Right ventricle myocardium inferior (tissue), 1 donor: ENCODE results near the gene MAGEB10. TPM values are rescaled to one million over a fixed set of nuclear protein-coding genes. Genes with fewer than 3 reads are reported as not detected.
"Not testable (repeated sequence)": the region's sequence is repeated elsewhere in the genome, so short reads cannot be mapped to it uniquely, and the experiment has no call there.

Experiments
- ATAC-seq: fragments of 200-7000 bp; cut with Tn5 transposase; one replicate; pipeline ENCODE4 v1.9.1; 2020; ENCODE audit warnings: mild to moderate bottlenecking, moderate library complexity
- DNase-seq: peaks from one replicate; pipeline ENCODE4 v3.0.0; 2021; ENCODE audit errors: missing footprints
- intact Hi-C: fragments of 100-400 bp; cut with DNase I; formaldehyde crosslinking; loops from one replicate; pipeline ENCODE4 v1.11.0; 2022
- long read RNA-seq: library from polyadenylated mRNA; unstranded; transcript quantifications from one replicate; pipeline ENCODE4 v2.0.0, GENCODE V29; 2021
- total RNA-seq: library from RNA; stranded (reverse); fragmentation: NEBNext Ultra II Directional; extraction: Animal tissue kit (Norgen Biotek cat#: 25700); gene quantifications from one replicate; pipeline ENCODE4 v1.2.1, GENCODE V29; 2021
- donor health status: DM: no; HTN: yes; CAD: no; lungs with severe emphysema.

MAGEB10 gene
- total RNA-seq, result not detected
- long read RNA-seq, result 0 reads

GRCh38 chrX:27807690-27808089, at the start of gene MAGEB10:
Gene MAGEB10 (plus strand): TSS chrX:27807990. CDS start chrX:27821307, 13,317 bp downstream.
- DNase-seq, result no peak
- intact Hi-C loops, result no loop called here
- no peak for ATAC-seq

DNA sequence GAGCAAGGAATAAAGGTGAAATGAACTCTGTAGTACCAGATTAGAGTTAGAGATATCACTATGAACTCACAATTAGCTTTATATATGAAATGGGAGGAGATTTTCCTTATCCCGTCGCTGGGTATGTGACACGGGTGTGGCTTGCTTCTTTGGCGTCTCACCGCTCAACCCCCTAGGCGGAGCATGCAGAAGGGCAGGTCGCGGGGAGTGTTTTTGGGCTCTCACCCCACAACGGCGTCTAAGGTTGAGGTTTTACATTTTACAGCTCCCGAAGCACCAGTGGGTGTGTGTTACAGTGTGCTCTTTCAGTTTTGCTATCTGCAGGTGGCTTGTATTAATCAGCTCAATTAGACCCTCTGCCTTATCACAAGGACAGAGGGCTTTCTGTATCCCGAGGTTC, 42.1 kb upstream of the MAGEB10 start:
- intact Hi-C loops, result no loop called here
- no peak for ATAC-seq
- no peak for DNase-seq

DNA sequence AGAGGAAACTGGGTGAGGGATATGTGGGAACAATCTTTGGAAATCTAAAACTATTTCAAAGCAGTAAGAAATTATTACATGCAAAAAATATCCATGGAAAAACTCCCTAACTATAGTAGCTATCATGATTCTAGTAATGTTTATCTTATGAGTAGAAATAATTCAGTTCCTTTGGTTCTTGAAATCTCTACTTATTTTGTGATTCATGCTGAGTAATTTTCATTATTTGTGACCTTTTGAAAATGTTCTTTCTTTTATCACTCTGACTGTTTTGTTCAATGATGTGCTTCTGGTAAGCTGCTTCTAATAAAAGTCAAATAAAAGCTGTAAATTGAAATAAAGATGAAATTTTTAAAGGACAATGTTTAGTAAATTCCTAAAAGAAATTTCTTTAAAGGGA, 40.4 kb upstream of the MAGEB10 start:
- intact Hi-C loops, result no loop called here
- DNase-seq (no peak), ATAC-seq (no peak)

- DNase-seq (no peak), ATAC-seq (no peak)
- intact Hi-C loops, result no loop called here
Observed at GRCh38 chrX:27775984-27776383, 31.8 kb upstream of the MAGEB10 start.

- intact Hi-C loops, result no loop called here
- ATAC-seq (no peak), DNase-seq (no peak)
Observed at GRCh38 chrX:27796640-27797257, 11.0 kb upstream of the MAGEB10 start.

- intact Hi-C loops, result no loop called here
- DNase-seq, result no peak
- no peak for ATAC-seq
Observed at GRCh38 chrX:27797575-27797974, 10.2 kb upstream of the MAGEB10 start.

DNA sequence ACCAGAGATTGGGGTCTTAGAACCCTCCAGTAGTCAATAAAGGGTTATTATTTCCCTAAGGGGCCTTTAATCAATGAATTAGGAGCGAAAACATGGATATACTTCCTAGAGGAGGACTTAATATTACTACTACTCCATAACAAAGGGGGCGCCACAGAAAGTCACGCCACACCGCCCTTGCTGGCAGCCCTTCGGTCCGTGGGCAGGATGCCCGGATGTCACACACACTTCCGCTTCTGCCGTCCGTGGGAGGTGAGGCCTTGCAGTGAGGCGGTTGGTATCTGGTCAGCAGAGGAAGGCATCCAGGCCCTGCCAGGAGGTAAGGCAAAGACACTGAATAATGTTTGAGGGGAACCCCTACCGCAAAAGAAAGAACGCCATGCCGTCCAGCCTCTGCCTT, 436 bp downstream of the MAGEB10 start:
- intact Hi-C loops, result no loop called here
- ATAC-seq, result no peak
- DNase-seq, result no peak

DNA sequence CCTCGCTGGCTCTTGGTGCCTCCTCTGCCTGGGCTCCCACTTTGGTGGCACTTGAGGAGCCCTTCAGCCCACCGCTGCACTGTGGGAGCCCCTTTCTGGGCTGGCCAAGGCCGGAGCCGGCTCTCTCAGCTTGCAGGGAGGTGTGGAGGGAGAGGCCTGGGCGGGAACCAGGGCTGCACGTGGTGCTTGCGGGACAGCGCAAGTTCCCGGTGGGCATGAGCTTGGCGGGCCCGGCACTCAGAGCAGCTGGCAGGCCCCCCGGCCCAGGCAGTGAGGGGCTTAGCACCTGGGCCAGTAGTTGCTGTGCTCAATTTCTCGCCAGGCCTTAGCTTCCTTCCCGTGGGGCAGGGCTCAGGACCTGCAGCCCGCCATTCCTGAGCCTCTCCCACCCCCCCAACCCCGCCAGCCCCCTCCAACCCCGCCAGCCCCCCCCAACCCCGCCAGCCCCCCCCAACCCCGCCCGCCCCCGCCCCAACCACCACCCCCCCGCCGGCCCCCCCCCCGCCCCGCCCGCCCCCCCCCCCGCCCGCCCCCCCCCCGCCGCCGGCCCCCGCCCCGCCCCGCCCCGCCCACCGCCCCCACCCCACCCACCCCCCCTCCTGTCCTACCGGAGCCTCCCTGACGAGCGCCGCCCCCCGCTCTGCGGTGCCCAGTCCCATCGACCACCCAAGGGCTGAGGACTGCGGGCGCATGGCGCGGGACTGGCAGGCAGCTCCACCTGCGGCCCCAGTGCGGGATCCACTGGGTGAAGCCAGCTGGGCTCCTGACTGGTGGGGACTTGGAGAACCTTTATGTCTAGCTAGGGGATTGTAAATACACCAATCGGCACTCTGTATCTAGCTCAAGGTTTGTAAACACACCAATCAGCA, 1.4 kb downstream of the MAGEB10 start:
- DNase-seq, intact Hi-C loops, ATAC-seq: not testable (repeated sequence)

DNA sequence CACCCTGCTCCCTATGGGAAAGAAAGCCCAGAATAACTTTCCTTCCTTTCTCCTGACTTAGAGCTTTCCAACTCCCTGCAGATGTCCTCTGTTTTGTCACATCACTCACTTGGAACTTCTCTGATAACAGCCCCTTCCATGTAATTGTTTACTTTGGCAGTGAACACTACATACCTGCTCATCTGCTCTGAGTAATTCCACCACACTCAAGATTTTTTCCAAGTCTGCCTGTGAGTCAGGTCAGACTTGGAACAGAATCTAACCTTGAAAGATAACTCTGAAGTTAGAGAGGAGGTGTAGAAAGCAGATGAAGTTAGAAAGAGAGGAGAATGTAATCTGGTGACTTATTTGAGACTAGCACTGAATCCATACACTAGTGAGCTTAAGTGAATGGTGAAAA, 7.4 kb downstream of the MAGEB10 start:
- no peak for ATAC-seq
- intact Hi-C loops, result no loop called here
- DNase-seq, result no peak

DNA sequence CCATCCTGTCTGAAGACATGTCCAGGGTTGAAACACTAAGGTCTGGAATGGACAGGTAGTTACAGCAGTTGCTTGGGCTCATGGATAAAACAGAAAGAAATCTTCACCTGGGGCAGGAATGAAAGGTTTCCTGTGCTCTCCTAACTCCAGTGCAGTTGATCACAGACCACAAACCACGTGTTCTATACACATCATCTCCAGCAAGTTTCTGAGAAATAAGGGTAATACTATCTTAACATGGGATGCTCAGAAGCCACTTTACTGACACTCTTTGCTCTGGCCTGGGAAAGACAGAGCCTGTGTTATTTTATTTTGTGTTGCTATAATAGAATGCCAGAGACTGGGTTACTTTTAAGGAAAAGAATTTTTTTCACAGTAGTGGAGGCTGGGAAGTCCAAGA, 16.0 kb downstream of the MAGEB10 start:
- intact Hi-C loops, result no loop called here
- ATAC-seq (no peak), DNase-seq (no peak)

GRCh38 chrX:27838185-27838584, 30.4 kb downstream of the MAGEB10 start:
- DNase-seq, result no peak
- no peak for ATAC-seq
- intact Hi-C loops, result no loop called here

GRCh38 chrX:27840881-27841280, 33.1 kb downstream of the MAGEB10 start:
- ATAC-seq (no peak), DNase-seq (no peak)
- intact Hi-C loops, result no loop called here

GRCh38 chrX:27842859-27843258, 35.1 kb downstream of the MAGEB10 start:
- DNase-seq, result no peak
- no peak for ATAC-seq
- intact Hi-C loops, result no loop called here

GRCh38 chrX:27860337-27860736, 52.5 kb downstream of the MAGEB10 start:
- DNase-seq, result no peak
- no peak for ATAC-seq
- intact Hi-C loops, result no loop called here

- intact Hi-C loops, result no loop called here
Observed at GRCh38 chrX:27863809-27864208, 56.0 kb downstream of the MAGEB10 start.

More at GRCh38 chrX:27863809-27864208, 56.0 kb downstream of the MAGEB10 start:
- peak; percentile 25 for DNase-seq
- no peak for ATAC-seq

Other genes with a start within 250 kb of the MAGEB10 start
- gene DCAF8L2, start 217.6 kb upstream of the MAGEB10 start, total RNA-seq, result not detected
- gene DCAF8L1, start 173.5 kb downstream of the MAGEB10 start, total RNA-seq, result not detected